Measurements from ENCODE around the gene PRR9.
A peak's percentile ranks its signal among the peaks of the same experiment; 100 is the strongest.

PRR9 gene

GRCh38 chr1:153231363-153231762 lies 14.0 kb downstream of the PRR9 start:
- no peak for DNase-seq

GRCh38 chr1:153231785-153232184 lies 14.4 kb downstream of the PRR9 start:
- DNase-seq, result no peak

DNA sequence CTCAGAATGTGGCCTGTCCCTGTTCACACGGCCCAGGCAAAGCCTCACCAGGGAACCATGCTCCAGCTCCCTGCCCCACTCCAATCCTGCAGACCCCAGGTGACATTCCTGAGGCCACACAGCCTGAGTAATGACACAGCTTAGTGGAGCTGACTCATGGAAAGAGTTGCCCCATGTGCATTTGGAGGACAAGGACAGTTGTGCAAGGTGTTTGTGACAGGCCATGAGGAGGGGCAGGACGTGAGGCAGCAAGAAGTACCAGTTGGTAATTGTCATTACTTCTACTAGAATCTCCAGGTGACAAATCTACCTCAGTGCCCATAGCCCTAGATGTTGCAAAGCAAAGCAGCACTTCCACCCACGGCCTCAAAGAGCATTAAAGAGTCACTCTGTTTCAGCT lies 15.2 kb downstream of the PRR9 start:
- no peak for DNase-seq

DNA sequence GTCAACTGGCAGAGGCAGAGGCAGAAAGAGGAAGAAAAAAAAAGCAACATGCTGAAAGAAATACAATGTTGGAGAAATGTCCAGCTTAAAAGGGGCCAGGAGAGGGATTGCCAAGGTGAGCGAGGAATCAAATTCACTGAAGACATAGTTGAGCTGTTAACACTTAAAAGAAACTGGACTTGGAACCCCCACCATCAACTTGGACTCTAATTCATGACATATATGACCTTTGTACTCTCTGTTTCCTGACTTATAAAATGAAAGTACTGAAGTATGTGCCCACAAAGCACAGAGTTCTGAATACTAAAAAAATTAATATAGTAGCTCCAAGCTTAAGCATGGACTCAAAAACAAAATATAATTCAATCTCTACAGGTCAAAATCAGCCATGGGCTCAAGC lies 16.1 kb downstream of the PRR9 start:
- DNase-seq, result no peak

- no peak for DNase-seq
Observed at GRCh38 chr1:153238527-153238926, 21.1 kb downstream of the PRR9 start.

GRCh38 chr1:153242160-153242559 lies 24.8 kb downstream of the PRR9 start:
- DNase-seq, result no peak

DNA sequence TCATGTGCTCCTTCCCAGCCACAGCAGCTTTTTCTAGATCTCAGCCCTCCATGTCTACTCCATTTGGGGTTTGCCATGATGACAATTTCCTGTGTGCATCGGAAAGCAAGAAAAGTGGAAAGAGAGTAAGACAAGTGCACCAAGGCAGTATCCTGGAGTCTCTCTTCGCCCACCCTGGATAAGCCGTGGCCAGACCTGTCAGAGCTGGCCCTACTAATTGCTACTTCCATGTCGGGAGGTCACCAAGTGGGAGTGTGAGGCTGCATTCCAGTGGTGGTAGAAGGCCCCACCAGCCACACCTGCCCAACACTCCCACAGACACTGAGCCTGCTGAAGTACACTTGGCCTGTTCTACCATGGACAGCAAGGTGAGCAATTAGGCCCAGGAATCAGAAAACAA lies 28.1 kb downstream of the PRR9 start:
- no peak for DNase-seq

GRCh38 chr1:153246018-153246417 lies 28.6 kb downstream of the PRR9 start:
- DNase-seq, result no peak

GRCh38 chr1:153246825-153247224 lies 29.4 kb downstream of the PRR9 start:
- DNase-seq, result no peak

DNA sequence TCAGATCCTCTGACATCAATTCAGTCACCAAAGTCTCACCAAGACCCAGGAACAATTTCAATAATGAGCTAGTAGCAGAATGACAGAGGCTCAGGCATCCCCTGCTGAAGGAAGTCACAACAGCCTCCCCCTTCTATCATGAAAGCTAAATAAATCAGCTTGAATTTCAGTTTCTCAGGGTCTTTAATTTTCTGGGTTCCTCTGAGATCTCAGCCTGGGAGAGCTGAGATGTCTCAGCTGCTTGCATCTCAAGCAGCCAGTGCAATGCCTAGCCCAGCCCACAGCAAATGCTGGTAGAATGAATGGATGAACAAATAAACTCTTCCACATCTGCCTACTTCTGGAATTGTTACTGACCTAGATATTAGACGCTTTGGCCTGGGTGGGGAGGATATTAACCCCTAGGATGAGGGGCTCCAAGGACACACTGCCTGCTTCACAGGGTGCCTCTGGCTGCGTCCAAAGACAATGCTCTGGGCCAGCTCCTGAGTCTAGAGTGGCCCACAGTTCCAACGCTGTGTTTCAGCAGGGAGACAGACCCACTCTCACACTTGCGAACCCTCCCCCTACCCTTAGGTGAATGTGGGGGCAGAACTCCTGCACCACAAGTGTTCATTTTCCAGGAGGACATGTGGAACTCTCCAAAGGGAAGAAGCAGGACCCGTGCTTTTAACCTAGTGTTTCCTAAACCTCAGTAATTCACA lies 30.9 kb downstream of the PRR9 start:
- DNase-seq, result no peak

DNA sequence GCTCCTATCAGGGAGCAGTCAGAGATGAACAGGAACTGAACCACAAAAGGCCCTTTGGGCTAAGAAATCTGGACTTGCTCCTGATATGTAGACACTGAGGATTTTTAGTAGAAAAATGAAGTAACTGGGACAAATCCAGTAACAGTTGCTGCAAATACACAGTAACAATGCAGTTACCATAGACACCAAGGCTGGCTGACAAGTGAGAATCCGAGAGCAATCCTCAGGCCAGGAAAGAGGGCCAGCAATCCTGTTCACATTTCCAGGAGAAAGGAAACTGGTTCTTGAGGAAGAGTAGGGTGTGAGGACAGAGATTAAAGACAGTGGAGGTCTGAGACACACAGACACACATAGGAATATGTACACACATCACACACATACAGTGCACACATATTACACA lies 32.8 kb downstream of the PRR9 start:
- no peak for DNase-seq

- DNase-seq, result no peak
Observed at GRCh38 chr1:153251087-153251486, 33.7 kb downstream of the PRR9 start.

GRCh38 chr1:153251562-153251961 lies 34.2 kb downstream of the PRR9 start:
- no peak for DNase-seq

GRCh38 chr1:153251988-153252387 lies 34.6 kb downstream of the PRR9 start:
- no peak for DNase-seq

DNA sequence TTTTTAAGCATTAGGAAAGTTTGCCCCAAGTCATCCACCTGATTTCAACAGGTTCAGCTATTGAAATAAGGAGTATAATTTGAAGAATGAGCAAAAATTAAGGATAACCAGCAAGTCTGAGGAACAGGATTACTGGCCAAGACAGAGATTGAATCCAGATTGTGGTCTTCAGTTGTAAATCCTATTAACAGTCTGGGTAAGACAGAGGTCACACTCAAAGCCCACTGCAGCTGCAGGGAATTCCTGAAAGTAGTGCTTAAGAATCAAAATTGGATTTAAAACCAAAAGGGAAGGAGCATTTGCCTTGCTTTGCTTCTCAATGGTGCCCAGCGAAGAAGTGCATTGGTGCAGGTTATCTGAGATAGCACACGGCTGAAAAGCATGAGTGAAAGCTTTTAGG lies 35.7 kb downstream of the PRR9 start:
- no peak for DNase-seq

DNA sequence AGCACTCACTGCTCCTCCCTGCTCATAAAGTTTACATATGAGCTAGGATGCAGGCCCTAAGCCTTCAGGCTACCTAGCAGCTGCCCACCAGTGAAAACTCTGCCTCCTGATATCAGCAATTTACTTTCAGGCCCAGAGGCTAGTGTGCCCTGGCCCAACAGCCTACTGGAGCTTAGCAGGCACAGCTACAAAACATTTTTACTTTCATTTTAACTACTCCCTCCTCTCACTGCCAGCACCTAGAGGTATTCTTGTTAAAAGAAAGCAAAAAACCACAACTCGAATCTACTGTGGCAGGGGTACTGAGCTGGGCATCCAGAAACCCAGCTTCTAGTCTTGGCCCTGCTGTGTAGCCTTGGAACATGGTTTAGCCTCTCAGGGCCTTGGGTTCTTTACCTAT lies 36.3 kb downstream of the PRR9 start:
- no peak for DNase-seq

GRCh38 chr1:153259387-153259786 lies 42.0 kb downstream of the PRR9 start, which contains the start of gene LORICRIN:
LORICRIN (plus strand) TSS chr1:153259687; CDS start chr1:153260950, 1,263 bp downstream.
- no peak for DNase-seq

DNA sequence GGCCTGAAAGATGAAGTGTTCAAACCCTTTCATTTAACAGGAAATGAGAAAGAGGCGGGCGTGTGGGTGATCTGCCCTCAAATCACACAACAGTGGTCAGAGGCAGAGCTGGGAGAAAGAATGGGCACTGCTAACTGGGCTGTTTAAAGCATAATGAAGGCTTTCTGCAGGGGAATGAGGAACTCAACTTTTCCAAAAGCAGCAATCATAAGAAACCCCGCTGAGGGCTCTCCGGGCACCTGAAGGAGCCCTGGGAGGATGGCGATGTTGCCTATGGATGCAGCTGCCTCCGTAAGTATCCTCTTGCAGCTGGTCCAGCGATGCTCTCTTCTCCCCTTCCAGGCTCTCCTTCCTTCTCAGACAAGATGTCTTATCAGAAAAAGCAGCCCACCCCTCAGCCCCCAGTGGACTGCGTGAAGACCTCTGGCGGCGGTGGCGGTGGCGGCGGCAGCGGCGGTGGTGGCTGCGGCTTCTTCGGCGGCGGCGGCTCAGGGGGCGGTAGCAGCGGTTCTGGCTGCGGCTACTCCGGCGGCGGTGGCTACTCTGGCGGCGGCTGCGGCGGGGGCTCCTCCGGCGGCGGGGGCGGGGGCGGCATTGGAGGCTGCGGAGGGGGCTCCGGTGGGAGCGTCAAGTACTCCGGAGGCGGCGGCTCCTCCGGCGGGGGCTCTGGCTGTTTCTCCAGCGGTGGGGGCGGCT lies 43.3 kb downstream of the PRR9 start:
- DNase-seq, result peak; percentile 6

- peak; percentile 9 for DNase-seq
Observed at GRCh38 chr1:153261281-153262069, 44.1 kb downstream of the PRR9 start.

DNA sequence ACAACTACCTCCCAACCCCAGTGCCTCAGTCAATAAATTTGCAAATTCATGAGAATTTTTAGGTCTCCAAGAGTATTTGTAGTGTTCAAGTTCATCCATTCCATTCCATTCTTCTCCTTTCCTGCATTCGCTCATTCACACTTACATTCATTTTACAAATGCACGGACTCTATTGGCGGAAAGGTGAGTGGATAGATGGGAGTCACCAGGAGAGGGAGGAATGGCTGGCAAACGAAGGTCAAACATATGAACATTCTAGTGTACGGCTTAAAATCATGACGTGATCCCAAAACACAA lies 44.6 kb downstream of the PRR9 start:
- no peak for DNase-seq

GRCh38 chr1:153262462-153263157 lies 45.2 kb downstream of the PRR9 start:
- DNase-seq, result no peak

DNA sequence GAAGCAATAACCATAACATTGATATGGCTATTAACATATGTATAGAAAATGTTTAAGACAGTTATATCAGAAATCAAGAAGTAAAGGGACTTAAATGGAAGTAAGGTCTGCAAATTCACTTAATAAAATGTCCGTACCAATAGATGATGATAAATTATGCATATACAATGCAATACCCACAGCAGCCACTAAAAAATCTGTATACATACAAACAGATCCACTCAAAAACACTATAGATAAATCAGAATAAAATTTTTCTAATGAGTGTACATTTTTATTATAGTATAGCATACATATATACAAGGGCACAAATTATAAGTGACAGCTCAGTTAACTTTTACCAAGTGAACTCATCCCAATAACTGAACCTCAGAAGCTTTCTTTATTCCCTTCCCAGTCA lies 48.1 kb downstream of the PRR9 start:
- DNase-seq, result no peak

All from stimulated activated CD4-positive, alpha-beta T cell treated with anti-CD3 and anti-CD28 coated beads, Interleukin-4, amount 100 ng/mL, for 24 hours (primary cell).